GM19438 (cell line): ENCODE results near the gene SON.
A peak's percentile ranks its signal among the peaks of the same experiment; 100 is the strongest.
"Not testable (repeated sequence)": the region's sequence is repeated elsewhere in the genome, so short reads cannot be mapped to it uniquely, and the experiment has no call there.

Experiments
- ATAC-seq: cut with Tn5 transposase; IDR thresholded peaks from one replicate; pipeline ENCODE4 v1.9.1; 2021; ENCODE audit warnings: low read depth; ENCODE audit not compliant: unreplicated experiment

SON gene, protein sequence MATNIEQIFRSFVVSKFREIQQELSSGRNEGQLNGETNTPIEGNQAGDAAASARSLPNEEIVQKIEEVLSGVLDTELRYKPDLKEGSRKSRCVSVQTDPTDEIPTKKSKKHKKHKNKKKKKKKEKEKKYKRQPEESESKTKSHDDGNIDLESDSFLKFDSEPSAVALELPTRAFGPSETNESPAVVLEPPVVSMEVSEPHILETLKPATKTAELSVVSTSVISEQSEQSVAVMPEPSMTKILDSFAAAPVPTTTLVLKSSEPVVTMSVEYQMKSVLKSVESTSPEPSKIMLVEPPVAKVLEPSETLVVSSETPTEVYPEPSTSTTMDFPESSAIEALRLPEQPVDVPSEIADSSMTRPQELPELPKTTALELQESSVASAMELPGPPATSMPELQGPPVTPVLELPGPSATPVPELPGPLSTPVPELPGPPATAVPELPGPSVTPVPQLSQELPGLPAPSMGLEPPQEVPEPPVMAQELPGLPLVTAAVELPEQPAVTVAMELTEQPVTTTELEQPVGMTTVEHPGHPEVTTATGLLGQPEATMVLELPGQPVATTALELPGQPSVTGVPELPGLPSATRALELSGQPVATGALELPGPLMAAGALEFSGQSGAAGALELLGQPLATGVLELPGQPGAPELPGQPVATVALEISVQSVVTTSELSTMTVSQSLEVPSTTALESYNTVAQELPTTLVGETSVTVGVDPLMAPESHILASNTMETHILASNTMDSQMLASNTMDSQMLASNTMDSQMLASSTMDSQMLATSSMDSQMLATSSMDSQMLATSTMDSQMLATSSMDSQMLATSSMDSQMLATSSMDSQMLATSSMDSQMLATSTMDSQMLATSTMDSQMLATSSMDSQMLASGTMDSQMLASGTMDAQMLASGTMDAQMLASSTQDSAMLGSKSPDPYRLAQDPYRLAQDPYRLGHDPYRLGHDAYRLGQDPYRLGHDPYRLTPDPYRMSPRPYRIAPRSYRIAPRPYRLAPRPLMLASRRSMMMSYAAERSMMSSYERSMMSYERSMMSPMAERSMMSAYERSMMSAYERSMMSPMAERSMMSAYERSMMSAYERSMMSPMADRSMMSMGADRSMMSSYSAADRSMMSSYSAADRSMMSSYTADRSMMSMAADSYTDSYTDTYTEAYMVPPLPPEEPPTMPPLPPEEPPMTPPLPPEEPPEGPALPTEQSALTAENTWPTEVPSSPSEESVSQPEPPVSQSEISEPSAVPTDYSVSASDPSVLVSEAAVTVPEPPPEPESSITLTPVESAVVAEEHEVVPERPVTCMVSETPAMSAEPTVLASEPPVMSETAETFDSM (N-terminal part only)

DNA sequence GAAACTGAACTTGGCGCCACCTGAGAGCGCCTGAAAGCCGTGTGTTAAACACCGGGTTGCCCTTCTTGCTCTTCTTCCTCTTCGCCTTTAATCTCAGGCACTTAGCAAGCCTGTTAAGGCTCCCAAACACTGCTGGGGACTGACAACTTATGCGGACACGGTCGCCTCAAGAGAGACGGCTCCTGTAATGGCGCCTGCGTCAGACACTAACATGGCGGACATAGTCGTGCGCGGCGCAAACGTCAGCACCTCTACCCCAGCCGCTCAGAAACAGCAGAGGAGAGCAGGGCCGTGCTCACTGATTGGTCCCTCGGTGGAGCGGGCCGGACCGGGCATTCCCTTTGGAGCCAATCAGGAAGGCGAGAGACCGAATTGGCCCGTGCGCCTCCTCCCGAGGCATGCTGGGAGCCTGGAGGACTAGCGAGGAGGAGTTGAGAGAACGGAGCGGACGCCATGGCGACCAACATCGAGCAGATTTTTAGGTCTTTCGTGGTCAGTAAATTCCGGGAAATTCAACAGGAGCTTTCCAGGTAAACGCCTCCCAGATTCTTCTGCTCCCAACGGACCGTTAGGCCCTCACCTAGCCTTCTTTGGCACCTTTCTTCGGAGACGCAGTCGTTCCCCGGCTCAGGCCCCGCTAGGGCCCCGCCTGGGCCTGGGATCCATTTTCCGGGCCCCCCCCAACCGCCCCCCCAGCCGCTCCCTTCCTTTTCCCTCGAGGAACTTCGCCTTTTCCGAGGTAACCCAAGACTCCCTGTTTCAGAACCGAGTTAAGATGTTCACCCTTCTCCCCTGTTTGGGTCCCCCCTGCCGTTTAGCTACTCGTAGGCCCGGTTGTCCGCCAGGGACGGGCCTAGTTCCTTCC lies at the start of gene SON:
SON (plus strand) TSS at position 399 of the 865 bp plus-strand sequence; CDS start at position 454, 55 bp downstream.
- ATAC-seq, result peak; percentile 93

DNA sequence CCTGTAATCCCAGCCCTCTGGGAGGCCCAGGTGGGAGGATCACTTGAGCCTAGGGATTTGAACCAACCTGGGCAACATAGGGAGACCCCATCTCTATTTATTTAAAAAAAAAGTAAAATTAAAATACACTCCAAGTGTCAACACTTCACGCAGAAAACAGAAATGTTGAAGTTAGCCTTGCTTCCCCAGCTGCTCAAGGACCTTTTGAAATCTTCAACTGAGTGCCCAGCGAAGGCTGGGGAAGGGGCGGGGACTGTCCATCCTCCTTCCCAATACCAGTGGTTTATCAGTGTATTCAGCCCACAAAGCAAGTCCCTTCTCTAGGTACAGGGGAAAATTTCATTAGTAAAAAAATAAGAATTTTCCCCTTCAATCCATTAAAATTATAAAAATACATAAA lies 49.1 kb upstream of the SON start:
- ATAC-seq, result no peak

DNA sequence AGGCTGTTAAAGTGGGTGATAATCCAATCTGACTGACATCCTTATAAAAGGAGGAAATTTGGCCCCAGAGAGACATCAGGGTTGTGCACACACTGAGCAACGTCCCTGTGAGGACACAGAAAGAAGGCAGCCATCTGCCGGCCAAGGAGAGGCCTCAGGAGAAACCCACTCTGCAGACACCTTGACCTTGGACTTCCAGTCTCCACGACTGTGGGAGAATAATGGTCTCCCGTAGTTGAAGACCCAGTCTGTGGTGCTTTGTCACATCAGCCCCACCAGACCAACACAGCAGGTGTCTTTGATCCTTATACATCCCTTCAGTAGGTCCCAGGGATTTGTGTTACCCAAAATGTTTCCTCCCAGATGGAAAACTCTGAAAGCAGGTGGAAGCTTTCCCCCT lies 47.1 kb upstream of the SON start:
- no peak for ATAC-seq

DNA sequence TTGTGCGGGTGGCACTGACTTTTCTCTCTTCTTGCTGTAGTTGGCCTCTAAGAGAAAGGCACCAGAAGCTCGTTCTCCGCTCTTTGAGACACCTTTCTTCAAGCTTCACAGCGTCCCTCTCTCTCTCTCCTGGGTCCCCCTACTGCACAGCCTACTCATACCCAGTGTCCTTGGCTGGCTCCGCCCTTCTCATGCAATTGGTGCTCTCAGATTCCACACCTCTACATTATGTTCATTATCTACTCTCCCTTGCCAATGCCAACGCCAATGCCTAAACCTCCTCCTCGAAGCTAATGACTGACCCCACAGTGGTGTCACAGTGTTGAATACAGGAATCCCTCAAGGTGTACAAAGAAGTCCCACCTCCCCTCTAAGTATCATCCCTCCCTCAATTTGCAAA lies 46.5 kb upstream of the SON start:
- ATAC-seq, result no peak

DNA sequence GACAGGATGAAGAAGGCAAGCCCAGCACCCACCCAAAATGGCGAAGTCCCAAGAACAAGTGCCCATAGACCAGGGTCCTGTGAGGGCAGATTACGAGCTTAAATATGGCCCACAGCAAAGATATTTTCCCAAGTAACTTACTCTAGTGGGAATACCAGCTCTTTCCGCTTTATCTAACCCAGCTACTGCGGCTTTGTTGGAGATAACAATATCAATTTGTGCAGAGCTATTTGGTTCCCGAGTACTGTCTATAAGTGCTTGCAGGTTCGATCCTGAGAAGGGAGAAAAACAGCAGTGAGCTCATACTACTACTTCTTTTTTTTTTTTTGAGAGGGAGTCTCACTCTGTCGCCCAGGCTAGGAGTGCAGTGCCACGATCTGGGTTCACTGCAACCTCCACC lies 37.0 kb upstream of the SON start:
- ATAC-seq, result no peak

DNA sequence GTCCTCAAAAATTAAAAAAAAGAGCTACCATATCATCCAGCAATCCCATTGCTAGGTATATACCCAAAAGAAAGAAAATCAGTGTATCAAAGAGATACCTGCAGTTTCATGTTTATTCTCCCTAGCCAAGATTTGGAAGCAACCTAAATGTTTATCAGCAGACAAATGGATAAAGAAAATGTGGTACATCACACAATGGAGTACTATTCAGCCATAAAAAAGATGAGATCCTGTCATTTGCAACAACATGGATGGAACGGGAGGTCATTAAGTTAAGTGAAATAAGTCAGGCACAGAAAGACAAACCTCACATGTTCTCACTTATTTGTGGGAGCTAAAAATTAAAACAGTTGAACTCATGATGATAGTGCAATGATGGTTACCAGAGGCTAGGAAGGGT lies 35.8 kb upstream of the SON start:
- ATAC-seq, result not testable (repeated sequence)

DNA sequence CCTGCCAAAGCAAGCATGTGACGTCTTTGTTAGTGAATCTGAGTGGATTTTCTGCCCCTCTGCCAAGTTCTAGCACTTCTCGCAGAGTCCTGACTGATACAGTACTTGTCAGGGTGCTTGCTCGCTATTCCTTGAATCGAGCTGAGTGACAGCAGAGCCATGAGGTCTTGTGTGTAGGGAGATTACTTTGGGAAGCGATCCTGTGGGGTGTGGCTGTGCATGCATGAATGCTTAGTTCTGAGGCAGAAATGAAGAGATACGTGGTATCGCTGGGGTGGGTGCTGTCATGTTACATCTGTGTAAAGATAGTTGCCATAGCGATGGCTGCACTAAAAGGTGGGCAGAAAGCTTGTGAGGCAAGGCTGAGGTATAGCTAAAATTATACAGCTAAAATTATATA lies 32.0 kb upstream of the SON start:
- ATAC-seq, result no peak

DNA sequence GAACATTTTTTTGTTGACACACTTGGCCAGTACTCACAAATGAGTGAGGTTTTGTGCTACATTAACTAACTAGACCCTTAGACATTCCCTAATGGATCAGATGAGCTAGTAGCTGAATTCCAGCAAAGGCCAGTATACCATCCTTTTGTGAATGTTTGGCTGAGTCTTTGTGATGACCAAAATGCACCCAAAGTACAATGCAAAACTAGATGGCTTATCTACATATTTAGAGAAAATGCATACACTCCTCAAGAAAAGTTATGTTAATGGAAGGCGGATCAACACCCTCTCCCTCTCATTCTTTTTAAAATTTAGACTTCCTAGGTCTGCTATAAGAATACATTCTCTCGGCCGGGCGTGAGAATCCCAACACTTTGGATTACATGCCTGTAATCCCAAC lies 31.2 kb upstream of the SON start:
- no peak for ATAC-seq

DNA sequence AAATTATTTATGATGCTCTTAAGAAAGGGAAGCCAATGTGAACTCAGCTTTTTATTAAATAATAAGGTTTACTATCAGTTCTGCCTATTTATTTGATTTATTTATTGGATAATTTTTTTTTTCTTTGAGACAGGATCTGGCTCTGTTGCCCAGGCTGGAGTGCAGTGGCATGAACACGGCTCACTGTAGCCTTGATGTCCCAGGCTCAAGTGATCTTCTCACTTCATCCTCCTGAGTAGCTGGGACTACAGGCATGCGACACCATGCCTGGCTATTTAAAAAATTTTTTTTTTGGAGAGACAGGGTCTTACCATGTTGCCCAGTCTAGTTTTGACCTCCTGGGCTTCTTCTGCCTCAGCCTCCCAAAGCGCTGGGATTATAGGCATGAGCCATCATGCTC lies 30.4 kb upstream of the SON start:
- ATAC-seq, result no peak

DNA sequence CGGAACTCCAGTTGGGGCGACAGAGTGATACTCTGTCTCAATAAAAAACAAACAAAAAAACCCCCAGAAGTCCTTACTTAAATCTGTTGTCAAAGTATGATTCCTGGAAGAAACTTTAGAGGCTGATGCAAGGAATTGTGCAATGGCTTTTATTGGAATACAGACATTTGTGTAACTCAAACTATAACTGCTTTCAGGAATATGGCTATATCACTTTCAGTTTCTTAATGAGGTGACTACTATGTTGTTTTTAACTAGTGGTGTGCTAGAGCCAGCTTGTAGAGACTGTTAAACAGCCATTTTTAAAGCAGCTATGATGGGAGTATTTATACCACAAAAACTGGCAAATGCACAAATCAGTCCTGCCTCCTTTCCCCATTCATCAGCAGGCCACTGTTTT lies 28.6 kb upstream of the SON start:
- ATAC-seq, result no peak

DNA sequence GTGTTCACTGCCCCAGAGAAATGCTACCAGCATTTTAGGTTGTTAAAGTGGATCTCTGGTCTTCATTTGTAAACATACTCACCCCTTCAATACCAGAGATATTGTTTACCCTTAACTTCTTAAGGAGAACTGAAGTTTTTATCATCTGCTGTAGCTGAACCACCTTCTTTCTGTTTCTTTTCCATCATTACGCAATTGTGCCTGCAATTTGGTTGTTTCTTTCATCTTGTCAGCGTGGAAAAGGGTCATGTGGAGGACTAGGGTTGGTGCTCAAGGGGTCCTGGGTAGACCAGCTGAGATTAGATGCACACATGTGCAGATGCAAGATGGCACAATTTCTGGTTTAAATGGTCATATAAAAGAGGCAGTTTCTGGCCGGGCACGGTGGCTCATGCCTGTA lies 23.9 kb upstream of the SON start:
- ATAC-seq, result no peak

DNA sequence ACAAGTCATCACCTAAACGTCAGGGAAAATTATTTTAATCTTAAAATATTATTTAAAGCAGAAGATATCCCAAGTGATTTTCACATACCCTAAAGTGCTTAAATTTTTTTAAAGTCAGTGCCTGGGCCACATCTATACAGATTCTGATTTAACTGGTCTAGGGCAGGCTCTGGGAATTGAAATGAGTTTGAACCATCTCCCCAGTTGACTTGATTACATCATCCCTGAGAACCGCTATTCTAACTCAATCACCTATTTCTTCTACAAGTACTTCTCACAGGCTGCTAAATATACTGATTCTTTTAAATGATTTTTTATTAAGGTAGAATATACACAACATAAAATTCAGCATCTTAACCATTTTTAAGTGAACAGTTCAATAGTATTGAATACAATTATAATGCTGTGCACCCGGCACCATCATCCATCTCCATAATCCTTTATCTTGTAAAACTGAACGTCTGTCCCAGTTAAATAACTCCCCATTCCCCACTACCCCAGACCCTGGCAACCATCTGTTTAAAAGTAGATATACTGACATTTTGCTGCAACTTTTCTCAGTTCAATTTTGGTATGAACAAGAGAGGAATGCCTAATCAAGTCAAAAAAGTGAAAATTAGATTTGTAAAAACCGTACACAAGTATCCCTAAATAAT lies 20.4 kb upstream of the SON start:
- no peak for ATAC-seq

DNA sequence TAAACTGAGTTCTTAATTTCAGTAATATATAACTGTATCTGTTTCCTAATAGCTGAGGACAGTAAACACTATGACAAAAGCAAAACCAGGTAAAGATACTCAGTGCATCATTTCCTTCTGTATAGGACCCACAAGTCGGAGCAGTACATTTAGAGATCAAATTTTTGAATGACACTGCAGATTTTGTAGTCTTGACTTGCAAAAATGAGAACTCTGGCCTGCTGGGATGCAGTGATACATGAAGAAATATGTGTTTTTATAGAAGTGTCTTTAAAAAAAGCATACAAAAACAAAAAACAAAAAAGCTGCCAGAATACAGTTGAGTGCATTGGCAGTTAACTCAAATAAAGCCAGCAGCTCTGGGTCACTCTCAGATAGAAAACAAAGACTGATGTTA lies 19.9 kb upstream of the SON start:
- no peak for ATAC-seq

DNA sequence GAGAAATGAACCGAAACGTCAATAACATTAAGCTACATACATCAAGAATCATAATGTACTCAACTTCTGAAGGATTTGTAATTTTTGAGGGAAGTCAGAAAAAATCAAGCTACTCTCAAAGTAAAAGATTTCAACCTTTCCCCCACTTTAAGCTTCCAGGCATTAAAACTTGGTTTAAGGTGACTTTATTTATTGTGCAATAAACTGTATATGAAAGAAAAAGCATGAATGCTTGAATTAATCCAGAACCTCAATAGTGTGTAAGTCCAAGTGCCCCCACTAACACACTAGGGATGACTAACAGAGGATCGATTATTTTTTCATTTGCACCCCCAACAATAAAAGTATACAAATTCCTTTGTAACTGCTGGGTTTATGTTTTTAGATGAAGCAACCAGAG lies 11.8 kb upstream of the SON start:
- no peak for ATAC-seq

DNA sequence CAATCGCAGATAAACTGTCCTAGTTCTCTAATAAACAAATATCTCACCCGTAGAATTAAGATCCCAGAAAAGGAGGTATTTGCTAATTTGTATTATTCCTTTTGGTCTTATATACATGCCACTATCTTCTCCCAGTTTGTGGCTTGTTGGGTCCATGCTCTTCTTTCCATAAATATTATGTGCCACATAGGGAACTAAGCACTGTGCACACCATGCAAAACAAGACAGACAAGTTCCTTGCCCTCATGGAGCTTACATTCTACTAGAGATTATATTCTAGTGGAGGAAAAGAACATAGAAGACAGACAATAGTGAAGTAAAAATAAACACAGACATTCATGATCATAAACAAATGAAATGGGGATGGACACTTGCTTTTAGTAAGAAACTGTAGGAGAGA lies 5.6 kb upstream of the SON start:
- no peak for ATAC-seq

DNA sequence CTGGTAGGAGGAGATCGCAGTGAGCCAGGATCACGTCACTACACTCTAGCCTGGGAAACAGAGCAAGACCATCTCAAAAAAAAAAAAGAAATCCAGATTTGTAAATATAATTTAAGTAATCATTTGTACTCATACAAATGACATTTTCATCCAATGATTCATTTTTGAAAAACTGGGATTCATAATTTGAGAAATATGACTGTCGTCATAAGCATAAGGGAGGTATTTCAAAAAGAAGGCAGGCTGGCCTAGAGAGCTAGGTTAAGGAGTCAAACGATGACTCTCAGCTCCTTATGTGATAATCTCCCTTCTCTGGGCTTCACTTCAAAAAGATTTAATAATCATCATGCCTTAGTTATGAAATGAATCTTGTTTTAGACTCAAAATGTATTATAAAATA lies 3.2 kb upstream of the SON start:
- no peak for ATAC-seq

DNA sequence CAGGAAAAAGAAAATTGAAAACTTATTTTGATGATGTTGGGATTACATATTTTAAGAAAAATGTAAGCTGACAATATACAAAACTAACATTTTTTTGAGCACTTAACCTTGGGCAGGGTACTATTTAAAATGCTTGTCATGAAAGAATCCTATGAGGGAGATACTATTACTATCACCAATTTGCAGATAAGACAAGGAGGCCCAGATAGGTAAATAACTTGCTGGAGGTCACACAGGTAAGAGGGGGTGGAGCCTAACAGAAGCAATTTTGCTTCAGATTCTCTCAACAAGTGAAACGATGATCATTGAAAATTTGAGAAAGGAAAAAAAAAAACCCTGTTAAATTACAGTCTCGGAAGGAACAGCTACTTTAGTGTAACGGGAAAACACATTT lies 2.1 kb upstream of the SON start:
- no peak for ATAC-seq

DNA sequence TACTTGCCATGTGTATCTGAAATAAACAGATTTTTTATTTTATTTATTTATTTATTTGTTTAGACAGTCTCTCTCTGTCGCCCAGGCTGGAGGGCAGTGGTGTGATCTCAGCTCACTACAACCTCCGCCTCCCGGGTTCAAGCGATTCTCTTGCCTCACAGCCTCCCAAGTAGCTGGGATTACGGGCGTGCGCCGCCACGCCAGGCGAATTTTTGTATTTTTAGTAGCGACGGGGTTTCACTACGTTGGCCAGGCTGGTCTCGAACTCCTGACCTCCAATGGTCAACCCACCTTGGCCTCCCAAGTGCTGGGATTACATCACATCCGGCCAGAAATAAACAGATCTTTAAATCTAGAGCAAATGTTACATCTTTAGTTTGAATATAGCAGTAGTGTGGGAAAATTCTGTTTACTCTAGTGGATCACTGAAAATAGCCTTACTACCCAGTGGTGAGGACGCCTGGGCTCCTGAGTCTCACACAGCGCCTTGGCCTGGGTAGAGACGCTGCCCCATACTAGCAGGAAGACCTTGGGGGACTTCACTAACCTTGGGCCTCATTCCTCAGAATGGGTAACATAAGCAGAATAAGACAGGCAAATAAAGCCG lies 1.6 kb upstream of the SON start:
- no peak for ATAC-seq
